HG03103 (cell line): ENCODE results near the gene CAMKMT.

Source experiments
- ATAC-seq: cut with Tn5 transposase; IDR thresholded peaks from one replicate; pipeline ENCODE4 v1.9.1; 2021; ENCODE audit warnings: low read depth; ENCODE audit not compliant: unreplicated experiment

Gene CAMKMT

GRCh38 chr2:44635725-44636124 is 274.0 kb downstream of the CAMKMT start:
- ATAC-seq = no peak

DNA sequence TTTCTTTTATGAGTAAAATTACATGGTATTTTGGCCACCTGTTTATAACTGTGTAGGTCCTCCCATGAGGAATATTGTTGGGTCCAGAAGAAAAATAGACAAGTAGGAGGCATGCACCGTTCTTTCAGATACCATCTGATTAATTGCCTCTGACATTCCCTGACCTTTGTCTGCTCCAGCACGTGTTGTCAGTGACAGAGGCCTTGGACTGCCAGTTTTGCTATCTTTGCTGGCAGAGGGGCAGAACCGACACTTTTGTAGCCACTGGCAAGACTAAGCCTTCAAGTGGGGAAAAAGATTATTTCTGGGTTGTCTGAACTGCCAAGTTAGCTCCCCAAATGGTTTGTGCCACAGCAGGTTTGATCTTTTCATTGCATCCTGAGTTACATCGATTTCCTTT is 276.9 kb downstream of the CAMKMT start:
- no peak for ATAC-seq

GRCh38 chr2:44639399-44639798 is 277.7 kb downstream of the CAMKMT start:
- no peak for ATAC-seq

DNA sequence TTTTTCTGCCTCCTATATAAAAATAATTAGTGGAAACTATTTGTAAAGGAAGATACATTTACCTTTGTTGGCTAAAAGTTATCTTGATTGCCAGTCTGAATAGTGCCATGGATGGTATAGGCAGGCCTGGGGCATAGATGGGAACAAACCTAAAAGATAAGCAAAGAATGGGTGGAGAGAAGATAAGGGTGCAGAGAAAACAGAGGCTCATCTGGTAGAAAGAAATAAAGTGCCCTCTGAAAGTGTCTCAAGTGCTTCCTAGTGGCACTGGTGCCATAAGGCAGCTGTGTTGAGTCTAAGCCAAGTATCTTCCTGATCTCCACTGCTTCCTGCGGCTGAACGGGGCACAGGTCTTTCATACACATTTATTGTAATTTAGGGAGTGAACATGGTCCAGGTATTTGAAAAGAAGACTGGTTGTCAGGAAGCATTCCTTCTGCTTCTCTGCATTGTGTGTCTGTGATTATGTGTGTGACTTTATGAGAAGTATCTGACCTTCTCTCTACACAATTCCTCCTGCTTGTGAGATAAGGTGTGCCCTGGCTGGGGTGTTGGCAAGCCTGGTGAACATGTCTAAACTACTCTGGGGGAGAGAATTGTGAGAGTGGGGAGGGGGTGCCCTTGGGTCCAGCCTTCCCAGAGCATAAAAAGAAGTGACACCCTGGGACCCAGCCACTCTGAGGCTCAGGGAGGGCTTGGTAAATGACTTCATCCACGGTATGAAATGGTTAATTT is 280.5 kb downstream of the CAMKMT start:
- no peak for ATAC-seq

DNA sequence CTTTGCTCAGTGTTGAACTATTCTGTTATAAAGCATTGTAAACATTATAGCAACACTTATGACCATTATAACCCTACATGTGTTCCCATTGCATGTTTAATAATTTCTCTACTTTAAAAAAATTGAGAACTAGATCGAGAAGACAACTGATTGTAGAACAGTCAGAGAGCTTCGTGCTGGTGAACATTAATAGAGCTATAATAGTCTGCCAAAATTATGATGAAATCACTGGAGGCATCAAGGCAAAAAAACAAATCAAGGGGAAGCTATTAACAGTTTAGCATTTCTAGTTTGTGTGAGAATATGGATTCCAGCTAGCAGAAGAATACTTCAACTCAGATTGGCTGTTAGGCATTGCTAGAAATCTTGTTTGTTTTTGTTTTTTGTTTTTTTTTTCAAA is 284.2 kb downstream of the CAMKMT start:
- no peak for ATAC-seq

DNA sequence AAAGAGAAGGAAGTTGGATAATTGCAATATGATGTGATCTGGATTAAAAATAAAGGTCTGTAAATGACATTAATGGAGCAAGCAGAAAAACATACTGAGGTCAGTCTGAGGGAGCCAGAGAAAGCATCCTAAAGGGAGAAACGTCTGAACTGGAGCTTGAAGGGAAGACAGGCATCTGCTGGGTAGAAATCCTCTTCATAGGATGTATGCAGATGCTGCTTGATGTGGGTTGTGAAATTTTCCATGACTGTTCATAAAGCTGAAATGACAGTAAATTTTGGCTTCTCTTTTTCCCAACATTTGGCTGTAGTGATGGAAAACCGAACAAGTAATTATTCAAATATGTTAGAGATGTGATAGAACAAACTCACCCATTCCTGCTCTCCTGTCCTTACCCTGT is 287.6 kb downstream of the CAMKMT start:
- no peak for ATAC-seq

DNA sequence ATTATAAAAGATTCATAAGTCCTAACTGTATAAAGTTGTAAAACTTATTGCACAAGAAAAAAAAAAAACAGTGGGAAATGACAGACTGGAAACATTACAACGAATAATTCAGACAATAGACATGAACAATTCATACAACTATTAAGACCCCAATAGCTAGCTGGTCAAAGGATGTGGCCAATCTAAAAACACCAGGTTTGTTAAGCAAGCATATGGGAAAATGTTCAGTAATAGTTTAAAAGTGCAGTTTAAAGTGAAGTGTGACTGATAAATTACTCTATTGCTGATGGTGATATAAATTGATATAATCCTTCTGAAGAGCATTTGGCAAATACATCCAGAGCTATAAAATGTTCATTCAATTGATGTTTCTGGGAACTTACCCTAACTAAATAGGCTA is 289.0 kb downstream of the CAMKMT start:
- no peak for ATAC-seq

DNA sequence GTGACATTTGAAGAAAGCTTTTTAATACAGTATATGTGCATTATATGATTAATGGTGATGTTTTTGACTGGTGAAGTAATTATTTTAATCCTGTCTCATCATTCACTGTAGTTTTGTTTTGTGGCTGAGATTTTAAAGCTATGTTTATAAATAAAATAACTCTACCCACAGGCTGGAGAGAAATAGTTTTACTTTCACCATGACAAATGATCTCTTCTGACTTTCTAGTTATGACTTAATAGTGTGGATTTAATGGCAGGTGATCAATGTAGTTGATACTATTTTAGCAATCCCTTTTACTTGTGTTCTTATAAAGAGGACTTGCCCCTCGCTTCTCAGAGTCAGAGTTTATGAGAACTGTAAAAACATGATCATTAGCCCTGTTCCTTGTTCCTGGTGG is 290.2 kb downstream of the CAMKMT start:
- ATAC-seq = no peak

DNA sequence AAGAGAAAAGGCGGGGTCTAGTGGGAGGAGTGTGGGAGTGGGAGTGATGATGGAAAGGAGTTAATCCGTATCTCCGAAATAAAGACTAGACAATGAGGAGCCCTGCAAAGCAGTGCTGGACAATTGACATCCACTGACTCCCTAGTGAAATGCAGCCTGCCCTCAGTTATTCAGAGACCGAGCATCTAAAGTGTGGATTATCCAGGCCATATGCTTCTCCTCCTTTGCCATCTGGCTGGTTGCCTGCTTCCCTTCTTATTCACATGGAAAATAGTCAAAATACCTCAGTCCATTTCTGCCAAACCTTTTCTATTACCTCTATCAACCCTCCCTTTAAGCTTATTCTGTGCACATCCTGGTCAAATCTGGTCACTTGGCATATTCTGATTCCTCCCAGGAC is 291.0 kb downstream of the CAMKMT start:
- no peak for ATAC-seq

GRCh38 chr2:44655401-44655864 is 293.7 kb downstream of the CAMKMT start:
- no peak for ATAC-seq

DNA sequence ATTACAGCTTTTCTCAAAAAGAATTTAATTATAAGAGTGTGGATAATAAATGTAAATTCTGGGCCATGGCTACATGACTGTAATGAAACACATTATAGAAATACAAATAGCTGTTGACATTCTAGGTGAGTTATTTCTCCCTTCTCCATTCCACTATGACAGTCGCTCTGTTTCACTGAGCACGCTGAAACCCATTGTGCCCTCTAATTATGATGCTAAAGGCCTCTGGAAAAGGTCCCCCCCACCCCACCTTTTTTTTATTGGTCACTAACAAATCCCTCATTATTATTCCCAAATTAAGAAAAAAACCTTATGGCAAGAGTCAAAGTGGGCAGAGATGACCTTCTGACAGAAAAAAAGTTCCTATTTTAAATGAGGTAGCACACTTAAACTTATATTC is 294.7 kb downstream of the CAMKMT start:
- ATAC-seq = no peak

GRCh38 chr2:44663471-44664073 is 301.8 kb downstream of the CAMKMT start:
- no peak for ATAC-seq

- no peak for ATAC-seq
Measured at GRCh38 chr2:44668336-44668735, 306.6 kb downstream of the CAMKMT start.

- ATAC-seq = no peak
Measured at GRCh38 chr2:44671276-44671675, 309.5 kb downstream of the CAMKMT start.

- ATAC-seq = no peak
Measured at GRCh38 chr2:44671916-44672315, 310.2 kb downstream of the CAMKMT start.

- ATAC-seq = no peak
Measured at GRCh38 chr2:44672431-44672830, 310.7 kb downstream of the CAMKMT start.

DNA sequence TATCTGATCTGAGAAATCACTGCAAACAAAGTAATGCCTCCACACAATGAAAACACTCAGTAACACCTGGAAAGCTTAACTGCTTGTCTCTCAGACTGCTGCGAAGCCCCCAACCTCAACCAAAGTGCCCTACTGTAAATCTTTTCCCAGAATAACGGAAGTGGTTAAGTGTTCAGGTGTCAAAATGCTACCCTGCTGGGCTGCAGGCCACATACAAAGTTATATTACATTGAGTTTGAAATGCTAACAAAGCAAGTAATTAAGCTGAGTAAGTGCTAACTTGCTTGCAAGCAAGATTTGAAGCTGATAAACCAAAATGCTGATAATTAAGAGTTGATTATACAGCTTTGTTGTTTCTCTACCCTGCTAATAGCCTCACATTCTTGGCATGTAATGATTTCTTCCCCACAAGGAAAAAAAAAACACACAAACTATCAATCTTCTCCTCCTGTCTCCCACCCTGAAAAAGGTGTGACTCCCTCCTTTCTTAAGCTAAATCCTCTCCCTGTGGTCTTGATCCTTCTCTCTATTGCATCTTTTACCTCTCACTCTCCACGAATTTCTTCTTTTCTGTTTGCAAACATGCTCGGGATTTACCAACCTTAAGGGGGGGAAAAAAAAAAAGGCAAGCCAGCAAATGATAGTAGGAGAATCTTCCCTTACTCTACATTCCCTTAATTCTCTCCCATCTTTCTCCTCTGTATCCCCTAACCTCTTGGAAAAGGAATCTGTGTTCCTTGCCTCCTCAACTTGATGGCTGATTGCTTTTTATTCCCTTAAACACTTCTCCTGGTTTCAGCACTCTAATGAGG is 312.9 kb downstream of the CAMKMT start:
- ATAC-seq = no peak

DNA sequence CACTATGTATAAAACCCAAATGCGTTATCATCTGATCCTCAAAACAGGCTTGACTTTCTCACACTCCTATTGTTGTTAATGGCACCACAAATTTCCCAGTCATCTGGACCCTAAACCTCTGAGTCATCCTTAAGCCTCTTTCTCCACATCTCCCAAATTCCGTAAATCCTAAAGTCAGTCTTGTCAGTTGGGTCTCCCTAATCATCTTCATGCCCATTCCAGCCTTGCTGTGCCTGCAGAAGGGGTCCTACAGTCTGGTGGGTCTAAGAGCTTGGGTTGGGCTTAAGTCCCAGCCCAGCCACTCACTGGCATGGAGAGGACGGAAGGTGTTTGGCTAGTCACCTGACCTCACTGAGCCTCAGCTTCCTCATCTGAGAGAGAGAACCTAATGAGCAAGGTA is 314.6 kb downstream of the CAMKMT start:
- ATAC-seq = no peak

- ATAC-seq = no peak
Measured at GRCh38 chr2:44679584-44679983, 317.8 kb downstream of the CAMKMT start.

- ATAC-seq = no peak
Measured at GRCh38 chr2:44679990-44680389, 318.2 kb downstream of the CAMKMT start.

DNA sequence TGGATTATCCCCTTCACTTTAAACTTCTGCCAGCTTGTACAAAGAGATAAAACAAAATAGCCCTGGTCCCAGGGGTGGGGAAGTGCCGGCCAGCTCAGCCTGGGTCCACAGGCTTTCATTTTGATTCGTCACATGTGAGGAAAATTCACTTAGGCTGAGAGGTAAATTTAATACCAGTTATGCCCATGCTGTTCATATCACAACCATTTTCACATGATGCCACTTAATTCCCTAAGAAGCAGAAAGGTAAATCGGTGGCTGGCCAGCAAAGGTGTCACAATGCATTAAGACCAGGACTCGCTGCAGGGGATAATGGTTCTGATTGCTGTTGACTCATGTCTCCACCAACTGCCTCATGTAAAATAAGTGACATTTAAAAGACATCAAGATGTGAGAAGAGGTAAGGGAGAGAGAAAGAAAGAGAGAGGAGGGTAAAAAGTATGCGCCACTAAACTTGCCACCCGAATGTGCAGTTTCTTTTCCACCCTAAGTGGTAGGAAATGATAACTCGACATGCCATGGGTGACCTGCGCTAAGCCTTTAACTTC is 318.8 kb downstream of the CAMKMT start:
- ATAC-seq = no peak
